Subcutaneous adipose tissue (tissue), 4 donors: ENCODE data around the gene ANO8. TPM values are rescaled to one million over a fixed set of nuclear protein-coding genes. Genes with fewer than 3 reads are reported as not detected.

ENCODE experiments used
- CTCF ChIP-seq: fragments of 450-650 bp; IDR thresholded peaks from one replicate; pipeline ENCODE4 v1.5.1; 2016; ENCODE audit warnings: low read depth, mild to moderate bottlenecking, control low read depth, antibody characterized with exemption, moderate library complexity
- total RNA-seq, 4 donors: library from RNA; depleted of rRNA; stranded (reverse); fragments of >200 nt; gene quantifications; one replicate each; pipeline ENCODE4 v1.1.0, GENCODE V29; 2016

The ANO8 gene
- total RNA-seq, 4 donors from 2014 or later = 5.4 to 30.3 (median 7.5) TPM

GRCh38 chr19:17303940-17304267, 30.8 kb downstream of the ANO8 start:
- no peak for TF ChIP-seq CTCF

GRCh38 chr19:17303167-17303939, 31.3 kb downstream of the ANO8 start, which contains the start of gene ABHD8:
Gene ABHD8, minus strand, starts transcription at chr19:17303425. Its CDS starts 1,809 bp downstream, at chr19:17301616.
- no peak for TF ChIP-seq CTCF

GRCh38 chr19:17302391-17303166, 32.1 kb downstream of the ANO8 start:
- TF ChIP-seq CTCF = no peak

- no peak for TF ChIP-seq CTCF
These were observed 33.5 kb downstream of the ANO8 start for GRCh38 chr19:17300992-17301619.

- no peak for TF ChIP-seq CTCF
These were observed 37.7 kb downstream of the ANO8 start for GRCh38 chr19:17296976-17297375.

GRCh38 chr19:17296273-17296672, 38.4 kb downstream of the ANO8 start:
- TF ChIP-seq CTCF = no peak
